IPS-NIHi11 (cell line): Measurements from ENCODE around the gene ALKBH8.
A peak's percentile ranks its signal among the peaks of the same experiment; 100 is the strongest.
"Not testable (repeated sequence)": the region's sequence is repeated elsewhere in the genome, so short reads cannot be mapped to it uniquely, and the experiment has no call there.

Experiments
- DNase-seq: peaks from one replicate; pipeline ENCODE4 v3.0.0; 2012; ENCODE audit warnings: mixed read lengths, low spot score

ALKBH8 gene

GRCh38 chr11:107577346-107577711 is 11.8 kb upstream of the ALKBH8 start:
- DNase-seq = no peak

GRCh38 chr11:107576497-107577345 is 11.2 kb upstream of the ALKBH8 start:
- DNase-seq = peak; percentile 61

- no peak for DNase-seq
Measured at GRCh38 chr11:107573438-107573837, 7.9 kb upstream of the ALKBH8 start.

- no peak for DNase-seq
Measured at GRCh38 chr11:107570015-107570414, 4.5 kb upstream of the ALKBH8 start.

- no peak for DNase-seq
Measured at GRCh38 chr11:107567739-107568335, 2.3 kb upstream of the ALKBH8 start.

GRCh38 chr11:107566569-107566968 is 1.0 kb upstream of the ALKBH8 start:
- DNase-seq = no peak

- not testable (repeated sequence) for DNase-seq
Measured at GRCh38 chr11:107565955-107566501, 493 bp upstream of the ALKBH8 start.

- no peak for DNase-seq
Measured at GRCh38 chr11:107564877-107565218, 687 bp downstream of the ALKBH8 start.

- no peak for DNase-seq
Measured at GRCh38 chr11:107563702-107564101, 1.8 kb downstream of the ALKBH8 start.

- DNase-seq = no peak
Measured at GRCh38 chr11:107562647-107563208, 2.8 kb downstream of the ALKBH8 start.

- DNase-seq = no peak
Measured at GRCh38 chr11:107561688-107562087, 3.8 kb downstream of the ALKBH8 start.

- no peak for DNase-seq
Measured at GRCh38 chr11:107550304-107550703, 15.2 kb downstream of the ALKBH8 start.

GRCh38 chr11:107549954-107550285 is 15.6 kb downstream of the ALKBH8 start:
- no peak for DNase-seq

GRCh38 chr11:107549253-107549953 is 16.1 kb downstream of the ALKBH8 start:
- peak; percentile 37 for DNase-seq

- no peak for DNase-seq
Measured at GRCh38 chr11:107547961-107548360, 17.6 kb downstream of the ALKBH8 start.

- no peak for DNase-seq
Measured at GRCh38 chr11:107545101-107545514, 20.4 kb downstream of the ALKBH8 start.

- no peak for DNase-seq
Measured at GRCh38 chr11:107538821-107539220, 26.7 kb downstream of the ALKBH8 start.

- DNase-seq = no peak
Measured at GRCh38 chr11:107538239-107538638, 27.3 kb downstream of the ALKBH8 start.

GRCh38 chr11:107537155-107537554 is 28.4 kb downstream of the ALKBH8 start:
- DNase-seq = not testable (repeated sequence)

- no peak for DNase-seq
Measured at GRCh38 chr11:107526197-107526596, 39.3 kb downstream of the ALKBH8 start.

- DNase-seq = no peak
Measured at GRCh38 chr11:107508858-107509244, 56.7 kb downstream of the ALKBH8 start.

- no peak for DNase-seq
Measured at GRCh38 chr11:107508201-107508857, 57.2 kb downstream of the ALKBH8 start.
